Type B pancreatic cell (in vitro differentiated cells): ENCODE results near the gene GPER1. TPM values are rescaled to one million over a fixed set of nuclear protein-coding genes. Genes with fewer than 3 reads are reported as not detected.

Source experiments
- DNase-seq: peaks from one replicate; pipeline ENCODE4 v3.0.0; 2021; ENCODE audit warnings: mixed read lengths; ENCODE audit not compliant: unreplicated experiment; ENCODE audit errors: extremely low spot score
- H3K27ac Mint-ChIP-seq: 2 replicates; pipeline ENCODE4 v1.8.0; 2021; ENCODE audit warnings: mild to moderate bottlenecking, mixed read lengths
- H3K27me3 Mint-ChIP-seq: 2 replicates; pipeline ENCODE4 v1.8.0; 2021; ENCODE audit warnings: mixed read lengths
- H3K36me3 Mint-ChIP-seq: 2 replicates; pipeline ENCODE4 v1.8.0; 2021; ENCODE audit warnings: mixed read lengths
- H3K4me1 Mint-ChIP-seq: one replicate; pipeline ENCODE4 v1.8.0; 2021; ENCODE audit warnings: mixed read lengths; ENCODE audit not compliant: unreplicated experiment
- H3K4me3 Mint-ChIP-seq: 2 replicates; pipeline ENCODE4 v1.8.0; 2021; ENCODE audit warnings: mild to moderate bottlenecking, mixed read lengths
- H3K9me3 Mint-ChIP-seq: 2 replicates; pipeline ENCODE4 v1.8.0; 2021; ENCODE audit warnings: mixed read lengths
- CTCF ChIP-seq: fragments of 200-600 bp; sonication (generic); conservative IDR thresholded peaks from 2 replicates; pipeline ENCODE4 v1.5.0; 2021; ENCODE audit warnings: antibody characterized with exemption, mild to moderate bottlenecking
- total RNA-seq: library from RNA; stranded (reverse); gene quantifications from 2 replicates; pipeline ENCODE4 v1.2.1, GENCODE V29; 2021; ENCODE audit warnings: low replicate concordance

The GPER1 gene
- total RNA-seq, 1 donor from 2014 or later, result 5.0 TPM

- Mint-ChIP-seq H3K27me3 (no peaks in the 10 kb centered on the region), H3K27ac (no peak overlapping the region), H3K4me1 (peaks cover 48% of the 10 kb centered on the region), H3K36me3 (peaks cover 14% of the 10 kb centered on the region), H3K4me3 (no peak overlapping the region), H3K9me3 (peaks cover 7% of the 10 kb centered on the region)
- no peak for DNase-seq
- no peak for TF ChIP-seq CTCF
Measured at GRCh38 chr7:1099154-1099542, 11.2 kb downstream of the GPER1 start.

GRCh38 chr7:1099637-1100036 lies 11.7 kb downstream of the GPER1 start:
- peaks cover 49% of the 10 kb centered on the region for H3K4me1 Mint-ChIP-seq
- no peak for DNase-seq
- peak overlapping the region; percentile 34 for H3K27ac Mint-ChIP-seq
- peaks cover 7% of the 10 kb centered on the region for H3K9me3 Mint-ChIP-seq
- no peak for TF ChIP-seq CTCF
- H3K4me3 Mint-ChIP-seq, result no peak overlapping the region
- peaks cover 14% of the 10 kb centered on the region for H3K36me3 Mint-ChIP-seq
- H3K27me3 Mint-ChIP-seq, result no peaks in the 10 kb centered on the region

GRCh38 chr7:1100386-1100785 lies 12.5 kb downstream of the GPER1 start:
- peaks cover 52% of the 10 kb centered on the region for H3K4me1 Mint-ChIP-seq
- peaks cover 7% of the 10 kb centered on the region for H3K9me3 Mint-ChIP-seq
- H3K4me3 Mint-ChIP-seq, result no peak overlapping the region
- no peak for DNase-seq
- H3K27ac Mint-ChIP-seq, result no peak overlapping the region
- H3K36me3 Mint-ChIP-seq, result peaks cover 14% of the 10 kb centered on the region
- no peaks in the 10 kb centered on the region for H3K27me3 Mint-ChIP-seq
- TF ChIP-seq CTCF, result no peak

- TF ChIP-seq CTCF, result no peak
- Mint-ChIP-seq H3K36me3 (peaks cover 14% of the 10 kb centered on the region), H3K4me3 (no peak overlapping the region), H3K27ac (no peak overlapping the region), H3K27me3 (no peaks in the 10 kb centered on the region), H3K9me3 (peaks cover 7% of the 10 kb centered on the region), H3K4me1 (peaks cover 46% of the 10 kb centered on the region)
- no peak for DNase-seq
Measured at GRCh38 chr7:1100834-1101562, 13.1 kb downstream of the GPER1 start.

GRCh38 chr7:1101563-1102431 lies 13.9 kb downstream of the GPER1 start:
- Mint-ChIP-seq H3K27me3 (no peaks in the 10 kb centered on the region), H3K36me3 (peaks cover 14% of the 10 kb centered on the region), H3K4me1 (peaks cover 38% of the 10 kb centered on the region), H3K9me3 (peaks cover 7% of the 10 kb centered on the region), H3K27ac (peak overlapping the region; percentile 79), H3K4me3 (no peak overlapping the region)
- no peak for DNase-seq
- no peak for TF ChIP-seq CTCF
